ENCODE data around the gene ADAM12.

DNA sequence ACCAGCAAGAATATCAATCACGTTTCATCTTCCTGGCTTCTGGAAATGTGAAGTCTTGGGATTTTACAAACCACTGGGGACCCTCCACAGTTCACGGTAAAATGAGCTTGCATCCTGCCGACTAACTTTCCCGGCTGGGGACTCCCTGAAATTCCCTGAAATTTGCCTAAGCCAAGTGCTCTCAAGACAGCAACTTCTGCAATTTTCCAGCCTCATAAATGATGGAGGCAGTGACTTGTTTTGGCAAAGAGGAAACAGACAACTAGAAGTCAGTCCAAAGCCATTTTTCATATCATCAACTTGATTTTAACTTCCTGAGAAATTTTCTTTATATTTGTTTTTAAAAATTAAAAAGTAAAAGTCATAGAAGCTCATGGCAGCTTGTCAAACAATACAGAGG, 279.6 kb downstream of the ADAM12 start:
- no peak for TF ChIP-seq POLR2AphosphoS5 (IDR thresholded peaks at IDR 0.05; ENCODE audit: low read depth)
- TF ChIP-seq EZH2phosphoT487 (IDR thresholded peaks at IDR 0.05; ENCODE audit: unreplicated experiment): no peak
- TF ChIP-seq, protein P1, sequence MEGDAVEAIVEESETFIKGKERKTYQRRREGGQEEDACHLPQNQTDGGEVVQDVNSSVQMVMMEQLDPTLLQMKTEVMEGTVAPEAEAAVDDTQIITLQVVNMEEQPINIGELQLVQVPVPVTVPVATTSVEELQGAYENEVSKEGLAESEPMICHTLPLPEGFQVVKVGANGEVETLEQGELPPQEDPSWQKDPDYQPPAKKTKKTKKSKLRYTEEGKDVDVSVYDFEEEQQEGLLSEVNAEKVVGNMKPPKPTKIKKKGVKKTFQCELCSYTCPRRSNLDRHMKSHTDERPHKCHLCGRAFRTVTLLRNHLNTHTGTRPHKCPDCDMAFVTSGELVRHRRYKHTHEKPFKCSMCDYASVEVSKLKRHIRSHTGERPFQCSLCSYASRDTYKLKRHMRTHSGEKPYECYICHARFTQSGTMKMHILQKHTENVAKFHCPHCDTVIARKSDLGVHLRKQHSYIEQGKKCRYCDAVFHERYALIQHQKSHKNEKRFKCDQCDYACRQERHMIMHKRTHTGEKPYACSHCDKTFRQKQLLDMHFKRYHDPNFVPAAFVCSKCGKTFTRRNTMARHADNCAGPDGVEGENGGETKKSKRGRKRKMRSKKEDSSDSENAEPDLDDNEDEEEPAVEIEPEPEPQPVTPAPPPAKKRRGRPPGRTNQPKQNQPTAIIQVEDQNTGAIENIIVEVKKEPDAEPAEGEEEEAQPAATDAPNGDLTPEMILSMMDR (conservative IDR thresholded peaks at IDR 0.05; ENCODE audit: low read depth in 2 of 2): no peak
- TF ChIP-seq EZH2 (IDR thresholded peaks at IDR 0.05; ENCODE audit: low read depth, unreplicated experiment): no peak
- no peak for TF ChIP-seq NANOG (IDR thresholded peaks at IDR 0.05; ENCODE audit: borderline replicate concordance)
- TF ChIP-seq CREB1 (CRISPR knock-in tag; IDR thresholded peaks at IDR 0.05; ENCODE audit: low read depth): no peak
- TF ChIP-seq, protein P2, sequence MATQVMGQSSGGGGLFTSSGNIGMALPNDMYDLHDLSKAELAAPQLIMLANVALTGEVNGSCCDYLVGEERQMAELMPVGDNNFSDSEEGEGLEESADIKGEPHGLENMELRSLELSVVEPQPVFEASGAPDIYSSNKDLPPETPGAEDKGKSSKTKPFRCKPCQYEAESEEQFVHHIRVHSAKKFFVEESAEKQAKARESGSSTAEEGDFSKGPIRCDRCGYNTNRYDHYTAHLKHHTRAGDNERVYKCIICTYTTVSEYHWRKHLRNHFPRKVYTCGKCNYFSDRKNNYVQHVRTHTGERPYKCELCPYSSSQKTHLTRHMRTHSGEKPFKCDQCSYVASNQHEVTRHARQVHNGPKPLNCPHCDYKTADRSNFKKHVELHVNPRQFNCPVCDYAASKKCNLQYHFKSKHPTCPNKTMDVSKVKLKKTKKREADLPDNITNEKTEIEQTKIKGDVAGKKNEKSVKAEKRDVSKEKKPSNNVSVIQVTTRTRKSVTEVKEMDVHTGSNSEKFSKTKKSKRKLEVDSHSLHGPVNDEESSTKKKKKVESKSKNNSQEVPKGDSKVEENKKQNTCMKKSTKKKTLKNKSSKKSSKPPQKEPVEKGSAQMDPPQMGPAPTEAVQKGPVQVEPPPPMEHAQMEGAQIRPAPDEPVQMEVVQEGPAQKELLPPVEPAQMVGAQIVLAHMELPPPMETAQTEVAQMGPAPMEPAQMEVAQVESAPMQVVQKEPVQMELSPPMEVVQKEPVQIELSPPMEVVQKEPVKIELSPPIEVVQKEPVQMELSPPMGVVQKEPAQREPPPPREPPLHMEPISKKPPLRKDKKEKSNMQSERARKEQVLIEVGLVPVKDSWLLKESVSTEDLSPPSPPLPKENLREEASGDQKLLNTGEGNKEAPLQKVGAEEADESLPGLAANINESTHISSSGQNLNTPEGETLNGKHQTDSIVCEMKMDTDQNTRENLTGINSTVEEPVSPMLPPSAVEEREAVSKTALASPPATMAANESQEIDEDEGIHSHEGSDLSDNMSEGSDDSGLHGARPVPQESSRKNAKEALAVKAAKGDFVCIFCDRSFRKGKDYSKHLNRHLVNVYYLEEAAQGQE (IDR thresholded peaks at IDR 0.05; ENCODE audit: unreplicated experiment): no peak
- TF ChIP-seq JUNB (IDR thresholded peaks at IDR 0.05; ENCODE audit: unreplicated experiment): no peak
- no peak for TF ChIP-seq ZNF331 (CRISPR knock-in tag; IDR thresholded peaks at IDR 0.05; ENCODE audit: low read depth)
